Measurements from ENCODE around the gene EEFSEC.

EEFSEC gene

GRCh38 chr3:128296469-128297251, 143.4 kb downstream of the EEFSEC start:
- DNase-seq = no peak

GRCh38 chr3:128297401-128298138, 144.3 kb downstream of the EEFSEC start:
- no peak for DNase-seq

DNA sequence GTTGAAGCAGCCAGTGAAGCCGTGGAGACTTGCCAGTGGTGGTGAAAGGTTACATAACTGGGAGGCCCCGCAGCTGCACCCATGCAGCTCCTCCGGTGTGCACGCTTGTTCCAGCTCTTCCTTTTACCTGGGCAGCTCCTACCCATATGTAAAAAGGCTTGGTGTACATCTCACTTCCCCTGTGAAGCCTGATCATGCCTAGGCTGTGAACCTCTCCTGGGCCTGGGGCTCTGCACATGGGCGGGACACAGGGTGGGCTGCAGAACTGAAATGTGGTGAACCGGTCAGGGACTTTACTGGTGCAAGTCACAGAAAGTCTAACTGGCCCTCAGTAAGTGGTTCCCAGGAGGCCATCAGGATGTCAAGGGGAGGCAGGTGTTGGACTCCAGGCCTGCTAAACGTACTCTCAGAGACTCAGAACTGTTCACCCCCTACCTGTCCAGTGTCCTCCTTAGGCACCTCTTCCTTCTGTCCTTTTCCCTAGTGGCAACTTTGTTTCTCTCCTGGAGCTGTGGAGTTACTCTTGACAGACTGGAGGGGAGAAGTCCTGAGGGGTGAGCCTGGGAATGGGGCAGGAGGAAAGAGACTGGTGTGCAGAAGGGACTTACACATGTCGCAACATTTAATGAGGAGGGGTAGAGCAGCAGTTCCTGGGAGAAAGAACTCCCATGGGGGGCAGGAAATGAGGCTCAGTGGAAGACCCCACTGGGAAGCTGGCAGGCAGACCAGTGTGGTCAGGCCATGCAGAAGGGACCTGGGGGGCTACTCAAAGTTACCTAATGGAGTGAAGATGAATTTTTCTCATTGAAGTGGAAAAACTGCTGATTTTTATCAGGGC, 148.1 kb downstream of the EEFSEC start:
- no peak for DNase-seq

DNA sequence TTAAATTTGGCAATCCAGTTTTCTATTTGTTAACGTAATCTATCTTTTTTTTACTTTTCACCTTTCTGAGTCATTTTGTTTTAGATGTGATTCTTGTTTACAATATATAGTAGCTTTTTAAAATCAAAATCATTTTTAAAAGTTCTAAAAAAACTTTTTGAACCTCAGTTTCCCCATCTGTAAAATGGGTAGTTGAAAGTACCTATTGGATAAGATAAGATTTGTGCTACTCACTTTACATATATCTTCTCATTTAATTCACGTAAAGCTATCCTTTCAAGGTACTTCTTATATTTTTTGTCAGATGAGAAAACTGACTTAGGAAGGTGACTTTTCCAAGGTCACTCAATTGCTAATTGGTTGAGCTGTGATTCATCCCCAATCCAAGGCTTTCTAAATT, 153.2 kb downstream of the EEFSEC start:
- no peak for DNase-seq

GRCh38 chr3:128307029-128307633, 153.8 kb downstream of the EEFSEC start:
- peak; percentile 19 for DNase-seq

DNA sequence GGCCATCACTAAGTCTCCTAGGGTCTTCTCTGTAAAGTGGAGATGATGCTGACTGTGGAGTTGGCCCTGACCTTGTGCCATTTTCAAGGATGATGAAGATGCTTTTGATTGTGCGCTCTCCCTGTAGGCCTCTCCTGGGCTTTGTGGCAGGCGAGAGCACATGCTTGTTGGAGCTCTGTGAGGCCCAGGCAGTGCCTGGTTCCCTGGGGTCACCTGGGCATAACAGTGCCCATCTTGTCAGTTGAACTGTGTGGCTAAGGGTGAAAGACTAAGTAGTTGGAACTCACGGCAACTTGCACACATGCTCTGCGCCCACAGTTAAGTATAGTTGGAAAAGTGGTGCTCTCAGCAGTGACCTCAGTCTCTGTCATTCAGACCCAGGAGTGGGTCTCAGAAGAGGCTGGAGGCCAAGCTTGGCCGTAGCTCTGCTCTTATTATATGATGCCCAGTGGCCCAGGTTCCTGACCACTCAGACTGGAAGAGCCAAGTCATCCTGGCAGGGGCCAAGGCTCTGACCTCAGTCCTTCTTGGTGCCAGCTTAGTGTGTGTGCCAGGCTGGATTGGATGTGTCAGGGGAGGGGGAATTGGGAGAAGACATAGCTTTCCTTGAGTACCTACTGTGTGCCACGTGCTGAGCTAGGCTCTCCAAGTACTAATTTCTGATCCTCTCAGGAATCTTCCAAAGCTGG, 154.6 kb downstream of the EEFSEC start:
- no peak for DNase-seq

GRCh38 chr3:128309026-128309425, 155.7 kb downstream of the EEFSEC start:
- peak; percentile 71 for DNase-seq

- DNase-seq = no peak
These were observed 157.2 kb downstream of the EEFSEC start for GRCh38 chr3:128310286-128311058.

DNA sequence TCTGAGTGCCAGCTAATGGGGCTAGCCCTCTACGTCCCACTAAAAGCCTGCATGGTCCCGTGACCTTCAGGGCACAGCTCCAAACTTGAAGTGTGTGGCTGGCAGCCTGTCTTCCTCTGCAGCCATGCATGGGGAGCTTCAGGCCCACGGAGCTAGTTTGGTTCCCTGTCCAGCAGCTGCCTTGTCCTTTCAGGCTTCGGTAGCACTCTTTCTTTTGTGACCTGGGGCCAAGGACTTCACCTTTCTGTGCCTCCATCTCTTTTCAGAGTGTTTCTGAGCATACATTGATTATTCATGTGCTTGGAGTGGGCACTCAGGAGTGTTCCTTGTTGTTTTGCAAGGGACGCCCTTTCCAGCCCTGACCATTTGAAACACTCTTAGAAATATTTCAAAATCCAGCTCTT, 158.2 kb downstream of the EEFSEC start:
- no peak for DNase-seq

DNA sequence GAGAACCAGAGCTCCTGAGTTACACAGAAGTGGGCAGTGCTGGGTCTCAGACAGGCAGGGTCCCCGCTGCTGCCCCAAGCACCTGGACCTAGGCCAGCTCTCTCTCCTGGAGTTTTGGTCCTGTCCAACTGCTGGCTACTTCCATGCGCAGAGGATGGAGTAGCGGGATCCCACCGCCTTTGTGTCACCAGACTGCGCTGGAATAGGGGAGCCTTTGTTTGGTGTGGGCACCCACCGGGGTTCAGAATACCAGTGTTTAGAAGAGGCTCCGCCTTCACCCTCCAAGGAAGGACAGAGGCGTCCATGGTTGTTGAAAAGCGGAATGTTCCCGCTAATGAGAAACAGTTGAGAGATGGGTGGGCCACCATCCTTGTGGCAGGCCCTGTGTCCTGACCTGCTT, 159.0 kb downstream of the EEFSEC start:
- DNase-seq = no peak

DNA sequence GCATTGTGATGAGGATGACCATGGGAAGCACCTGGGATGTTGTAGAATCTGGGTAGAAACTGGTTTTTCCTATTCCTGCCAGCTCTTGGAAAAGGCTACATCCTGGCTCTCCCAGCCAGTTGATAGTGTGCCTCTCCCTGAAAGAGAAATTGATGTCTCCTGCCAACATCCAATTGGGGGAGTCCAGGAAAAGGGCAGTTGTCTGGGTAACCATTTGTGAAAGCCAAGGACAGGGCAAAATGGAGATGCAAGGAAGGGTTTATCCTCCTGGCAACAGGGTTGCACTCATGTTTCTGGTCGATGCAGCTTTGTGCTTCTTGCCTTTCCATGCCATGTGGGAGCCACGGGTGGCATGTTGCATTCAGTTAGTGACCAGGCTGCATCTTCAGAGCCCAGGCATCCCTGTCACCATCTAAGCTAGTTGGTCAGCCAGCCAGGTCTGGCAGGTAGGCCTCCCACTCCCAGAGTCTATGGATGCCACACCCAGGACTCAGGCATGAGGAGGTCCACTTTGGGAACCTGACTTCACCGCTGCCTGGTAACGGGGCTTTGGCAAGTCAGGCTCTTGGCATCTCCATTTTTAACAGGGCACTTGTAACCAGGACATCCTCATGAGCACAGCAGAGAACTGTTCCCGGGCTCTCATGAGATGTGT, 159.9 kb downstream of the EEFSEC start:
- no peak for DNase-seq

DNA sequence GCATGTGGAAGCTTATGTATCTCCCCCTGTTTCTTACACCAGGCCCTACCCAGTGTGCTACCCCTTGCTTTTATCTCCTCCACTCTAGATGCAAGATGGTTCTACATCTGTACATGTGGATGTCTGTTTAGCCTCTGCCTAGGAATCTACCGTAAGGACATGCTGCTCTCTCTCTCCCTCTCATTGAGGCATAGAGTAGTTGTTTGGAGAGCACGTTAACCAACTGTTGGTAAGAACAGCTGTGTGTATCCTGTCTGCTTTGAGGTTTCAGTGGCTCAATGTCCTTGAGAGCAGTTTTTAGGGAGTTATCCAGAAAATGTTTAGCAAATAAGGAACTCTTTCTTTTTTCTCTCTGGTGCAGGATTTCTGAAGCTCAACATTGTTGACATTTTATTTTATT, 160.7 kb downstream of the EEFSEC start:
- no peak for DNase-seq

- DNase-seq = no peak
These were observed 162.0 kb downstream of the EEFSEC start for GRCh38 chr3:128315313-128315712.

DNA sequence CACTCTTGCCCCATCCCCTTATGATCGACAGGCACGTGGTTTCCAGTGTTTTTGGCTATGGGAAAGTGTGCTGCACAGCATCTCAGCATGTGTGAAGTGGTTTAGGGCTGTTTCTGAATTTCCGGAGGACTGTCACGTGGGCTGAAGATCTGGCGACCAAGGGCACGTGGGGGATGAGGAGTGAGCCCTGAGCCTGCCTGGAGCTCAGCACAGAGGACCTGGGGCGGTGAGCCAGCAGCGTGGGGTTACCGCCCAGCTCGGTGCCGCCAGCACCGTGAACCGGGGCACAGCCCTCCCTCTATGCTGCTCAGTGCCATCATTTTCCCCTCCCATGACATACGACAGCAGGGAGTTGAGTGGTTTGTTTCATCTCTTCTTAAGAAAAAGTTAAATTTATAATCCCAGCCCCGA, 163.2 kb downstream of the EEFSEC start:
- DNase-seq = no peak

DNA sequence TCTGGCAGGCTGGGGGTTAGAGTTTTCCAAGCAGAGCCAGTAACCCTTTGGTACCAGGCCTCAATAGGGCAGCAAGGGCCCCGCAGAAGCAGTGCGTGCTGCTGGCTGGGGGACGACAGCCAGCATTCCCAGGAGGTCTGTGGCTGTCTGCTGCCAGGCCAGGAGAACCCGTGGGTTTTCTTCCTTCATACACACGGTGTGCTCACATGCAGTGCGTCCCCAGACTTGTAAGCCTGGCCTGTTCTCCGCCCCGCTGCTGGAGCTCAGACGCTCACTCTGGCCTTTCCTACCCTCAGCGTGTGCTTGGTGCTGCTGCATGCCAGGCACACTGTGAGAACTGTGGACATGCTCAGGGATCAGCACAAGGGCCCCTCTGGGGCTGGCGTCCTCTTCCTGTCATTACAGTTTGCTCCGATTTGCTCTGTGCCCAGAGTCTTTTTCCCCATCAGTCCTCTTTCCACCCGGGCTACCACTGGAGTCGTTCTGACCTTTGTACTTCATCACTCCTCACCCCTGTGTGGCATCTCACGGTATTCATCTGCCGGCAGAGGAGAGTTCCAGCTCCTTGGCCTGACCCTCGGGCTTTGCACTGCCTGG, 163.9 kb downstream of the EEFSEC start:
- DNase-seq = no peak

- DNase-seq = no peak
These were observed 164.5 kb downstream of the EEFSEC start for GRCh38 chr3:128317698-128318231.

DNA sequence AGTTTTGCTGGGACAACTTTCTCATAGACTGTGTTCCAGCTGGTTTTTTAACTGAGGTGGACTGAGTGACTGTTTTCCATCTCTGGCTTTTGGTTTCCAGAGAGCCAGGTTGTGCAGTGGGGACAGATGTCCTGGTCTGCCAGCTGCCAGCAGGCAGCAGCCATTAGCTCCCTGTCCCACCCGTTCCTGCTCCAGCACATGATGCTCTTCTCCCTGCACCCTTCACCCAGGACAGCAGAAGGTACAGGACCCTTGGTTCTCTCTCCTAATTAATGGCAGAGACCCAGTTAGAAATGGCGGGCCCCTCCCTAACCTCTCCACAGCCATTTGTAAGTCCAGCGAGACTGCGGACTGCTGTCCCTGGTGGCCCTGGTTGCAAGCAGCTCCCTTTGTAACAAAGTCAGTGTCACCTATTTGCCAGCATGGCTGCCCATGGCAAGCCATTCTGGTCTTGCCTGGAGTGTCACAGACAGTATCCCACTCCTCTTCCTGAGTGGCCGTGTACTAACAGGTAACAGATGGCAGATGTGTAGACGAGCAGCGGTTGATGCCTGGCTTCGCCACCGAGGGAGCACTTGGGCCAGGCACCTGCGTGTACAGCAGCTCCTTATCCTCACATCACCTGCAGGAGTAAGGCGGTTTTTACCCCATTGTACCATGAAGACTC, 165.1 kb downstream of the EEFSEC start:
- no peak for DNase-seq

DNA sequence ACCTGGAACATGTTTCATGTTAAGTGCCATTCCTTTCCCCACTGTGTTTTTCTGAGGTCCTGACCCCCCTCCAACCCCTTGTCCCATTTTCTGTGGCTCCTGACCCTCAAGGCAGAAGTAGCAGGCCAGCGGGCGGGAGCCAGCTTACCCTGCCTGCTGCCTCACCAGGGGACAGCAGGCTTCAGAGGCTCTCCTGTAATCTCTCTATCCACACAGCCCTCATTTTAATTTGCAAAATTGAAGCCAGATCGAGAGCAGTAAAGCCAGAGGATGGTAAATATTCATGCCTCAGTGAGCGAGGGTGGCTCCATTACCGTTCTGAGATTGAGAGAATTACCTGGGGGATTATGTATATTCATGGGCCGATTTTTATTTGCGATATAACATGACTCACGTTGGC, 165.8 kb downstream of the EEFSEC start:
- DNase-seq = no peak

DNA sequence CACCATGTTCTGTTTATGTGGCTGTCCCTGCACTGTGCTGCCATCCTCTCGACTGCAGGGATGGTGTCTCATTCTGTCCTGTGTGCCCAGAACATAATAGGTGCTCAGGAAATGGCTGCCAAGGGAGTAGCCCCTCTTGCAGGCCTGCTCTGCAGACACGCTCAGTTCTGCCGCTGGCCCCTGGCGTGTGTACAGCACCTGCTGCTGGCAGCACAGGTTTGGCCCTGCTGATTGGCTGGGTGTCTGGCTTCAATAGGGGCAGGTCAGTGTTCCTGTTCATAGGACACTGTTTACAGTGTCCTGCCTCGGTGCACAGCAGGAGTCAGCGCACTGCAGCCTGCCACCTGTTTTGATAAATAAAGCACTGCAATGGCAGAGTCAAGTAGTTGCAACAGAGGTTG, 166.5 kb downstream of the EEFSEC start:
- peak; percentile 85 for DNase-seq

All from NCI-H774 (cell line).